H1 (cell line): ENCODE measurements around the gene PTPA. TPM values are rescaled to one million over a fixed set of nuclear protein-coding genes. Genes with fewer than 3 reads are reported as not detected.

Source experiments
- NRF1 ChIP-seq: IDR thresholded peaks from 2 replicates; pipeline ENCODE4 v1.6.1; 2011; ENCODE audit warnings: mild to moderate bottlenecking, low read depth, low read length, improper control_type of control experiment
- POLR2A ChIP-seq, 2 experiments: IDR thresholded peaks; 1 replicate in 1 of 2; 2 replicates in 1 of 2; pipeline ENCODE4 v1.6.1; 2011; ENCODE audit warnings: low read depth in 2 of 2, low read length in 2 of 2, mild to moderate bottlenecking in 2 of 2; ENCODE audit errors: control extremely low read depth in 1 of 2
- polyA plus RNA-seq, 7 experiments: library from polyadenylated mRNA; depleted of rRNA in 3 of 7; stranded (reverse) in 5 of 7; unstranded in 2 of 7; fragments of >200 nt in 5 of 7; fragments of 200-250 nt in 2 of 7; gene quantifications; 1 replicate in 5 of 7; 2 replicates in 1 of 7; 4 replicates in 1 of 7; pipeline versions ENCODE4 v1.2.1 to v1.2.3, GENCODE V29; 2011 to 2013; ENCODE audit warnings: missing spikeins in 2 of 7, mixed read lengths in 2 of 7
- total RNA-seq: library from RNA; stranded (reverse); fragmentation: NEBNext Ultra II Directional; extraction: Animal tissue kit (Norgen Biotek cat#: 25700); gene quantifications from 2 replicates; pipeline ENCODE4 v1.2.1, GENCODE V29; 2021

The PTPA gene
- total and polyA plus RNA-seq, 2 of the 8 experiments (the other 6 are each of a cell fraction or from before 2014, with no cell fraction given) = 114 to 145 TPM

GRCh38 chr9:129081388-129081904 is 29.8 kb upstream of the PTPA start (continued):
- peak; percentile 90; the same call in 1 of the 2 replicates for TF ChIP-seq NRF1
- no peak for TF ChIP-seq POLR2A (IDR thresholded peaks at IDR 0.05; ENCODE audit: control extremely low read depth in 1 of 2, low read depth in 2 of 2, low read length in 2 of 2)
